Measurements from ENCODE around the gene PSMD9. TPM values are rescaled to one million over a fixed set of nuclear protein-coding genes. Genes with fewer than 3 reads are reported as not detected.

The PSMD9 gene
- total and polyA plus RNA-seq, 2 experiments from 2014 or later = 32.7 to 36.3 TPM

- TF ChIP-seq EZH2phosphoT487 (IDR thresholded peaks at IDR 0.05; ENCODE audit: unreplicated experiment) = no peak
- no peak for TF ChIP-seq JUNB (IDR thresholded peaks at IDR 0.05; ENCODE audit: unreplicated experiment)
- no peak for TF ChIP-seq ZNF114 (CRISPR knock-in tag; IDR thresholded peaks at IDR 0.05)
Measured at GRCh38 chr12:121964813-121965643, 76.4 kb downstream of the PSMD9 start (continued).

- Mint-ChIP-seq H3K27ac (no peak overlapping the region), H3K36me3 (ENCODE audit: low read depth) (peaks cover under 1% of the 10 kb centered on the region; the same call in 1 of the 3 replicates), H3K27me3 (ENCODE audit: insufficient read depth, low read depth, poor library complexity) (peaks cover 8% of the 10 kb centered on the region), H3K9me3 (peaks cover 1% of the 10 kb centered on the region), H3K4me1 (no peaks in the 10 kb centered on the region; the same call in 2 of the 3 replicates), H3K4me3 (no peak overlapping the region)
- TF ChIP-seq JUNB (IDR thresholded peaks at IDR 0.05; ENCODE audit: unreplicated experiment) (no peak), EZH2 (IDR thresholded peaks at IDR 0.05; ENCODE audit: low read depth, unreplicated experiment) (no peak), POLR2AphosphoS5 (IDR thresholded peaks at IDR 0.05; ENCODE audit: low read depth) (no peak), NANOG (IDR thresholded peaks at IDR 0.05; ENCODE audit: borderline replicate concordance) (no peak)
- TF ChIP-seq, protein P1, sequence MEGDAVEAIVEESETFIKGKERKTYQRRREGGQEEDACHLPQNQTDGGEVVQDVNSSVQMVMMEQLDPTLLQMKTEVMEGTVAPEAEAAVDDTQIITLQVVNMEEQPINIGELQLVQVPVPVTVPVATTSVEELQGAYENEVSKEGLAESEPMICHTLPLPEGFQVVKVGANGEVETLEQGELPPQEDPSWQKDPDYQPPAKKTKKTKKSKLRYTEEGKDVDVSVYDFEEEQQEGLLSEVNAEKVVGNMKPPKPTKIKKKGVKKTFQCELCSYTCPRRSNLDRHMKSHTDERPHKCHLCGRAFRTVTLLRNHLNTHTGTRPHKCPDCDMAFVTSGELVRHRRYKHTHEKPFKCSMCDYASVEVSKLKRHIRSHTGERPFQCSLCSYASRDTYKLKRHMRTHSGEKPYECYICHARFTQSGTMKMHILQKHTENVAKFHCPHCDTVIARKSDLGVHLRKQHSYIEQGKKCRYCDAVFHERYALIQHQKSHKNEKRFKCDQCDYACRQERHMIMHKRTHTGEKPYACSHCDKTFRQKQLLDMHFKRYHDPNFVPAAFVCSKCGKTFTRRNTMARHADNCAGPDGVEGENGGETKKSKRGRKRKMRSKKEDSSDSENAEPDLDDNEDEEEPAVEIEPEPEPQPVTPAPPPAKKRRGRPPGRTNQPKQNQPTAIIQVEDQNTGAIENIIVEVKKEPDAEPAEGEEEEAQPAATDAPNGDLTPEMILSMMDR (conservative IDR thresholded peaks at IDR 0.05; ENCODE audit: low read depth in 2 of 2) = no peak
- TF ChIP-seq, protein P2, sequence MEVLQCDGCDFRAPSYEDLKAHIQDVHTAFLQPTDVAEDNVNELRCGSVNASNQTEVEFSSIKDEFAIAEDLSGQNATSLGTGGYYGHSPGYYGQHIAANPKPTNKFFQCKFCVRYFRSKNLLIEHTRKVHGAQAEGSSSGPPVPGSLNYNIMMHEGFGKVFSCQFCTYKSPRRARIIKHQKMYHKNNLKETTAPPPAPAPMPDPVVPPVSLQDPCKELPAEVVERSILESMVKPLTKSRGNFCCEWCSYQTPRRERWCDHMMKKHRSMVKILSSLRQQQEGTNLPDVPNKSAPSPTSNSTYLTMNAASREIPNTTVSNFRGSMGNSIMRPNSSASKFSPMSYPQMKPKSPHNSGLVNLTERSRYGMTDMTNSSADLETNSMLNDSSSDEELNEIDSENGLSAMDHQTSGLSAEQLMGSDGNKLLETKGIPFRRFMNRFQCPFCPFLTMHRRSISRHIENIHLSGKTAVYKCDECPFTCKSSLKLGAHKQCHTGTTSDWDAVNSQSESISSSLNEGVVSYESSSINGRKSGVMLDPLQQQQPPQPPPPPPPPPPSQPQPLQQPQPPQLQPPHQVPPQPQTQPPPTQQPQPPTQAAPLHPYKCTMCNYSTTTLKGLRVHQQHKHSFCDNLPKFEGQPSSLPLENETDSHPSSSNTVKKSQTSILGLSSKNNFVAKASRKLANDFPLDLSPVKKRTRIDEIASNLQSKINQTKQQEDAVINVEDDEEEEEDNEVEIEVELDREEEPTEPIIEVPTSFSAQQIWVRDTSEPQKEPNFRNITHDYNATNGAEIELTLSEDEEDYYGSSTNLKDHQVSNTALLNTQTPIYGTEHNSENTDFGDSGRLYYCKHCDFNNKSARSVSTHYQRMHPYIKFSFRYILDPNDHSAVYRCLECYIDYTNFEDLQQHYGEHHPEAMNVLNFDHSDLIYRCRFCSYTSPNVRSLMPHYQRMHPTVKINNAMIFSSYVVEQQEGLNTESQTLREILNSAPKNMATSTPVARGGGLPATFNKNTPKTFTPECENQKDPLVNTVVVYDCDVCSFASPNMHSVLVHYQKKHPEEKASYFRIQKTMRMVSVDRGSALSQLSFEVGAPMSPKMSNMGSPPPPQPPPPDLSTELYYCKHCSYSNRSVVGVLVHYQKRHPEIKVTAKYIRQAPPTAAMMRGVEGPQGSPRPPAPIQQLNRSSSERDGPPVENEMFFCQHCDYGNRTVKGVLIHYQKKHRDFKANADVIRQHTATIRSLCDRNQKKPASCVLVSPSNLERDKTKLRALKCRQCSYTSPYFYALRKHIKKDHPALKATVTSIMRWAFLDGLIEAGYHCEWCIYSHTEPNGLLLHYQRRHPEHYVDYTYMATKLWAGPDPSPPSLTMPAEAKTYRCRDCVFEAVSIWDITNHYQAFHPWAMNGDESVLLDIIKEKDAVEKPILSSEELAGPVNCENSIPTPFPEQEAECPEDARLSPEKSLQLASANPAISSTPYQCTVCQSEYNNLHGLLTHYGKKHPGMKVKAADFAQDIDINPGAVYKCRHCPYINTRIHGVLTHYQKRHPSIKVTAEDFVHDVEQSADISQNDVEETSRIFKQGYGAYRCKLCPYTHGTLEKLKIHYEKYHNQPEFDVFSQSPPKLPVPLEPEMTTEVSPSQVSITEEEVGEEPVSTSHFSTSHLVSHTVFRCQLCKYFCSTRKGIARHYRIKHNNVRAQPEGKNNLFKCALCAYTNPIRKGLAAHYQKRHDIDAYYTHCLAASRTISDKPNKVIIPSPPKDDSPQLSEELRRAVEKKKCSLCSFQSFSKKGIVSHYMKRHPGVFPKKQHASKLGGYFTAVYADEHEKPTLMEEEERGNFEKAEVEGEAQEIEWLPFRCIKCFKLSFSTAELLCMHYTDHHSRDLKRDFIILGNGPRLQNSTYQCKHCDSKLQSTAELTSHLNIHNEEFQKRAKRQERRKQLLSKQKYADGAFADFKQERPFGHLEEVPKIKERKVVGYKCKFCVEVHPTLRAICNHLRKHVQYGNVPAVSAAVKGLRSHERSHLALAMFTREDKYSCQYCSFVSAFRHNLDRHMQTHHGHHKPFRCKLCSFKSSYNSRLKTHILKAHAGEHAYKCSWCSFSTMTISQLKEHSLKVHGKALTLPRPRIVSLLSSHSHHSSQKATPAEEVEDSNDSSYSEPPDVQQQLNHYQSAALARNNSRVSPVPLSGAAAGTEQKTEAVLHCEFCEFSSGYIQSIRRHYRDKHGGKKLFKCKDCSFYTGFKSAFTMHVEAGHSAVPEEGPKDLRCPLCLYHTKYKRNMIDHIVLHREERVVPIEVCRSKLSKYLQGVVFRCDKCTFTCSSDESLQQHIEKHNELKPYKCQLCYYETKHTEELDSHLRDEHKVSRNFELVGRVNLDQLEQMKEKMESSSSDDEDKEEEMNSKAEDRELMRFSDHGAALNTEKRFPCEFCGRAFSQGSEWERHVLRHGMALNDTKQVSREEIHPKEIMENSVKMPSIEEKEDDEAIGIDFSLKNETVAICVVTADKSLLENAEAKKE (CRISPR knock-in tag; IDR thresholded peaks at IDR 0.05) = no peak
- DNase-seq (ENCODE audit: low spot score) = no peak
- no peaks in the 10 kb centered on the region for H3K79me2 ChIP-seq (replicated peaks; ENCODE audit: insufficient read depth)
- H3K27ac ChIP-seq (ENCODE audit: low read depth) = no peak overlapping the region
- ATAC-seq = no peak
- H3K27me3 ChIP-seq (ENCODE audit: insufficient read depth) = no peaks in the 10 kb centered on the region
- no peak overlapping the region for H3K4me2 ChIP-seq
- no peak overlapping the region for H3K4me3 ChIP-seq
- no peaks in the 10 kb centered on the region for H3K4me1 ChIP-seq (ENCODE audit: insufficient read depth)
- no peaks in the 10 kb centered on the region for H4K20me1 ChIP-seq (replicated peaks; ENCODE audit: insufficient read depth)
- H3K9me2 ChIP-seq (ENCODE audit: insufficient read depth) = no peaks in the 10 kb centered on the region
- H3F3A ChIP-seq (replicated peaks; ENCODE audit: low read depth) = no peaks in the 10 kb centered on the region
- H3K36me3 ChIP-seq (ENCODE audit: insufficient read depth) = no peaks in the 10 kb centered on the region
- no peak overlapping the region for H2AFZ ChIP-seq
Measured at GRCh38 chr12:121966959-121967358, 78.4 kb downstream of the PSMD9 start.

Data from GM23338 (cell line).